GF-D8 (cell line): ENCODE measurements around the gene SCUBE1.

Experiments
- DNase-seq: peaks from one replicate; lab custom pipeline; 2025; lab: John Stamatoyannopoulos, UW

Gene SCUBE1

GRCh38 chr22:43343262-43343669 lies at the start of gene SCUBE1:
SCUBE1 (minus strand) TSS chr22:43343372; CDS start chr22:43343261, 111 bp downstream.
- DNase-seq: no peak

GRCh38 chr22:43392385-43392989 lies 49.3 kb upstream of the SCUBE1 start:
- no peak for DNase-seq

DNA sequence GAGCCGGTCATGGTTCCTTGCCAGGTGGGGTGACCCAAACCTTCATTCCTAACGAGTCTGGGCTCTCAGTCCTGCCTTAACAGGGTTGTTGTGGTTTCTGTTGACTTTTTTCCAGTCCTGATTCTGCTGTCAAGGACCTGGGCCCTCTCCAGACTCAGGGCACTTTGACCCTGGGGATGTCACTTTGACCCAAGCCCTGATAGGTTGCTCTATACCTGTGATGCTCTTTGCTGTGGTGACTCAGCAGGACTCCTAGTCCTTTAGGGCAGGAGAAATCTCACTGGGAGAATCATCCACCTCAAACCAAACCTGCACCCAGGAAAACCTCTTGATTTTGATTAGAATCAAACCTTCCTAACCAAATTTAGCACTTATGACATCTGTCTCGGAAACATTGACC lies 48.1 kb upstream of the SCUBE1 start:
- no peak for DNase-seq

DNA sequence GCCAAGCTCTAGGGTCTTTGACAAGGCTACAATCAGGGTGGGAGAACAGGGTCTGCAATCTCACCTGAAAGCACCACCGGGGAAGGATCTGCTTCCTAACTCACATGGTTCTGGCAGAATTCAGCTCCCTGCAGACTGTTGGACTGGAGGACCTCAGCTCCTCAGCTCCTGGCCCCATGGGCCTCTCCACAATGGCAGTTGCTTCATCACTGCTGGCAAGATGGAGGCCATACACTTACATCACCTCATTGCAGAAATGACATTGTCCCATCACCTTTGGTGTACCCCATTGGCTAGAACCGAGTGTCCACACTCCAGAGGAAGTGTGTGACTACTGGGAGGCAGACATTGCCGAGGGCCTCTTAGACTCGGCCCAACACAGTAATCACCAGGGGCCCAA lies 47.7 kb upstream of the SCUBE1 start:
- DNase-seq: no peak

- no peak for DNase-seq
These were observed 47.0 kb upstream of the SCUBE1 start for GRCh38 chr22:43390166-43390565.

DNA sequence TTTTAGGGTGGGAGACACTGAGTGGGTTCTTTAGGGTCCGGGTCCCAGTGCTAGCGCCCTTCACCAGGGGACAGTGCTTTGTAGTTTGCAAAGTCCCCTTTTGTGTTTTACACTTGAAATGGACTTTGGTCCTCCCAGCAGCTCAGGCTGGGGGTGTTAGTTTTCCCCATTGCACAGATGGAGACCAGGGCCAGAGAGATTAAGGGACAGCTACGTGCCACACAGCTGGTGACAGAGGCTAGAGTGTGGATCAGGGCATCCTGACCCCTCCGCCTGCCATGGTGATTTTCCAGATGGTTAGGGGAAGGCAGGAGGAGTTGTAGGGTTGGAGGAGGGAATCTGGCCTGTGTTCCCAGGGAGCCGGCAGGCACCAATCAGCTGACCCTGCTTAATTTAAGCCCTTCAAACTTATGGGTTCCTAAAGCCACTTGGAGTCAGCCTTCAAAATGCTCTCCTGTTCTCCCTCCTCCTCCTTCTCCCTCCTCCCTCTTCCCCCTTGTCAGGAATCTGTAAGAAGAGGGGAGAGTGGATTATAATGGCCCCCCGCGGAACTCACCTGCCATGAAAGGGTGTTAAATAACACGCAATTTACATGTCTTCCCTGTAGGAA lies 46.2 kb upstream of the SCUBE1 start:
- no peak for DNase-seq

DNA sequence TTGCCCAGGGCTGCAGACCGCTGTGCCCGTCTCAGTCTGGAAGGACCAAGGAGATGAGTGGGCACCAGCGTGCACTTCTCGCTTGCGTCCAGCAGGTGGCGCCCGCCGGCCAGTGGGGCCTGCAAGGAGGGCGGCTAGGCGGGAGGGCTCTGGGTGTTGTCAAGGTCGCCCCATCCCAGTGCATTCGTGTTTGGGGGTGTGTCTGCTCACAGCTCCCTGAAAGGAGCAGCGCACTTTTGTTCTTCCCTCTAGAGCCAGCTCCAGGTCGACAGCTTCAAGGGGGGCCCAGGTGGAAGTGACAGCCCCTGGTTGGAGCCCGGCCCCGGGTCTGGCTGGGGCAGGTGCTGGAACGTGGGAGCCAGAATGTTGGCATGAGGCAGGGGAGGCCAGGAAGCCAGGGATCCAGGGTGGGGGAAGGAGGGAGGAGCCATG lies 45.3 kb upstream of the SCUBE1 start:
- DNase-seq: no peak

- no peak for DNase-seq
These were observed 44.6 kb upstream of the SCUBE1 start for GRCh38 chr22:43387815-43388214.

GRCh38 chr22:43385770-43386641 lies 42.8 kb upstream of the SCUBE1 start:
- DNase-seq: peak; percentile 51

DNA sequence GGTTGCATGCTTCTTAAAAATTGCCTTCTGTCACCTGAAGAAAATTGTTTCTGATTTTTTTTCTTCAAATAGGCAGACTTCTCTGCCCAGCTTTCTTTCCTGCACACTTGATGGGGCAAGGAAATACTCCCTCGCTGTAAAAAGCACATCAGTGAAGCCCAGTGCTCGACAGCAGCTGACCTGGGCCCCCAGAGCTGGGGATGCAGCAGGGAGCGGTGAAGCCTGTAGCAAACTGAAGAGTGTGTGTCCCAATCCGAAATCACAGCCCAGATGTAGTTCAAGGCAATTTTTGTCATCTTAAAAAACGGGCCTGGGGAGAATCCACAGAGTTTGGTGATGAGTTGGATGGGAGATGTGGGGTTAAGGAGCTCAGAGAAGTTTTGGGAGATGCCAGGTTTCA lies 41.7 kb upstream of the SCUBE1 start:
- no peak for DNase-seq

GRCh38 chr22:43381693-43382092 lies 38.5 kb upstream of the SCUBE1 start:
- peak; percentile 88 for DNase-seq

DNA sequence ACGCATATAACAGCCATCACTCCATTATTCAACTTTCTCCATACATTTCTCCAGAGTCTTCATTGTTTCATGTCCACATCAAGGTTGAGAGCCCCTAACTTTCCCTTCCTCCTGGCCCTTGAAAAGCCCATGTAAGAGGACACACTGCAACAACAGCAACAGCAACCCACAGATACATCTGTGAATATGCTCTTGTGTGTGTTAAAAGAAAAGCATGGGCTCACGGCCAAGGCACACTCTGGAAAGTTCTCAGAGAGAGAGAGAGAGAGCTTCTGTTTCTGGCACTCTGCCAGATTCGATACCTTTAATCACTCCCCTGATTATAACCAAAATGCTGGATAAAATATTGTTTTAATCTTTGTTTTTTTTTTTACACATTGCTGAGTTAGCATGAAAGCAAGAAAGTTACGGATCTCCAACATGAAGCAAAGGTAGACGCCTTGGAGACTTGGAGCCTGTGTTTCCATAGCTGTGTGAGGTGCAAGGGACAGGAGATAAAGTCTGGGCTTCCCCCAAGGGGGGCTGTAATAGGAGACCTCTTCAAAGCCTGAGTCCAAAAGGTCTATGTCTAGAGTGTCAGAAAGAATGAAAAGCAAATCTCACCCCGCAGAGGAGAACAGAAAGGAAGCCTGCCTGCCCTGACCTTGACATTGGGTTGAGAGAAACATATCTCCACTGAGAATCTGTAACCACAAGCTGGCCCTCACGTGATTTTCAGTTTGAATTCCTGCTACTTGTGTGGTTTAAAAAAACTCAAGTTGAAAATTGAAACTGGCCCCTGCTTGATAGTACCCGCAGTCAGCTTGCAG lies 34.9 kb upstream of the SCUBE1 start:
- DNase-seq: peak; percentile 65

- DNase-seq: no peak
These were observed 34.4 kb upstream of the SCUBE1 start for GRCh38 chr22:43377548-43377895.

DNA sequence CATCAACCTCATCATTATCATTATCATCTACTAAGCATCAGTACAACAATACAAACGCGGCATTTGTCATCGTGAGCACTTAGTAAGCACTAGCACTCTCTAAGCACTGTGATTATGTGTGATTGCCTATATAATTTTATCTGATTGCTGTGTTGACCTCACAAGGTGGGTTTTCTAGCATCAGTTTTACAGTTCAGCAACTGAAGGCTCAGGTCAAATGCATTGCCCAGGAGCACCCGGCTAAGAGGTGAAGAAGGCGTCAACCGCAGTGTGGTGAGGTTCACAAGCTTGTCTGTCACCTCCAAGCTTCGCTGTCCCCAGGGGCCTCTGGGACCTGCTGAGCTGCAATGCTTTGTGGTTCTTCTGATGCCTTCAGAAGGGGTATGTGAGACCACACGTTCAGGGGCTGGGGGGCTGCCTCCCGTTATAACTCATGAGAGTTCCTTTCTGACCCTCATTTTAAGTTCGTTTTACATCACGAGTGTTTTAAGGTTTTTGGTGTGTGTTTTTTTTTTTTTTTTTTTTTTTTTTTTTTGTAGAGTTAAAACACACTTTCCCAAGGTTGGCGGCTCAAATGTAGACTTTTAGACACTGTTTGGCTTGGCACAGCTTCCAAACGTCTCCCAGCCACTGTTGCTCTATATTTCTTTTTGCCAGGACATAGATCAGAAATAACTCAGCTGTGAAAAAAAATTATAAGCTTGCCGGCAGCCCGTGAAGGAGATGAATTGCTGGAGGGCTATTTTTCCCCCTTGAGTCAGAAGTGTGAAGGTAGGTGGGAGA lies 33.8 kb upstream of the SCUBE1 start:
- DNase-seq: no peak

DNA sequence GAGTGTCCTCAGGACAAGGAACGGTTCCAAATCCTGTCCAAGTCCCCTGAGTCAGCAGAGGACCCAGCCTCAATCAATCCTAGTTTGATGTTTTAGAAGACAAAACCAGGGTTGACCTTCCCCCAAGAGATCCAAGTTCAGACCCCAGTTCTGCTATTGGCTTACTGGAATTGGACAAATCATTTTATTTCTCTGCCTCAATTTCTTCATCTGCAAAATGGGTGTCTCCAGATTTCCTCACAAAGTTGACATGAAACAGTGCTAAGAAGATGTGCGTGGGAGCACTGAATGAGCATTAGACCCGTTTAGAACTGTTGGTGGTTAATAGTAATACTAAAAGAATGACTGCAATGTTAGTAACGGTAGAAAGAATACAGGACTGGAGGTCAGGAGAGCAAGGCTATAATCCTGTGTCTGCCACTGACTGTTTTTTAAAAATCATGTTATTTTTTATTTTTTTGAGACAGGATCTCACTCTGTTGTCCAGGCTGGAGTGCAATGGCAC lies 32.8 kb upstream of the SCUBE1 start:
- no peak for DNase-seq

DNA sequence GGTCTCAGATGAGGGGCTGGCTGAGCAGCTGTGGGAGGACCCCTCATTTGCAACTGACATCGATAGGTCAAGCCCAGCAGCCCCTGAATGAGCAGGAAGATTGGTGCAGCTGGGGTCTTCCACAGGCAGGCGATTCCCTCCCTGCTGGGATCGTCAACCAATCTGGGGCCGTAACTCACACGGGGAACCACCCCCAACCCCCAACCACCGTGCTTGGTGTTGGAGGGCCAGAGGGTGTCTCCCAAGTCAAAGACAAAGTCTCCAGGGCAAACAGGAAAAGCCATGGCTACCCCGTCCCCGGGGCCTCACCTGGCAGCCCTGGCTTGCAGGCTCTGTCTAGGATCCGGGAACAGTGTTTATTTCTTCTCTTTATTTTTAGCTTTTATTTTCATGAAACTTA lies 26.9 kb upstream of the SCUBE1 start:
- DNase-seq: no peak

GRCh38 chr22:43365715-43366440 lies 22.7 kb upstream of the SCUBE1 start:
- no peak for DNase-seq

- DNase-seq: no peak
These were observed 20.9 kb upstream of the SCUBE1 start for GRCh38 chr22:43364169-43364435.

DNA sequence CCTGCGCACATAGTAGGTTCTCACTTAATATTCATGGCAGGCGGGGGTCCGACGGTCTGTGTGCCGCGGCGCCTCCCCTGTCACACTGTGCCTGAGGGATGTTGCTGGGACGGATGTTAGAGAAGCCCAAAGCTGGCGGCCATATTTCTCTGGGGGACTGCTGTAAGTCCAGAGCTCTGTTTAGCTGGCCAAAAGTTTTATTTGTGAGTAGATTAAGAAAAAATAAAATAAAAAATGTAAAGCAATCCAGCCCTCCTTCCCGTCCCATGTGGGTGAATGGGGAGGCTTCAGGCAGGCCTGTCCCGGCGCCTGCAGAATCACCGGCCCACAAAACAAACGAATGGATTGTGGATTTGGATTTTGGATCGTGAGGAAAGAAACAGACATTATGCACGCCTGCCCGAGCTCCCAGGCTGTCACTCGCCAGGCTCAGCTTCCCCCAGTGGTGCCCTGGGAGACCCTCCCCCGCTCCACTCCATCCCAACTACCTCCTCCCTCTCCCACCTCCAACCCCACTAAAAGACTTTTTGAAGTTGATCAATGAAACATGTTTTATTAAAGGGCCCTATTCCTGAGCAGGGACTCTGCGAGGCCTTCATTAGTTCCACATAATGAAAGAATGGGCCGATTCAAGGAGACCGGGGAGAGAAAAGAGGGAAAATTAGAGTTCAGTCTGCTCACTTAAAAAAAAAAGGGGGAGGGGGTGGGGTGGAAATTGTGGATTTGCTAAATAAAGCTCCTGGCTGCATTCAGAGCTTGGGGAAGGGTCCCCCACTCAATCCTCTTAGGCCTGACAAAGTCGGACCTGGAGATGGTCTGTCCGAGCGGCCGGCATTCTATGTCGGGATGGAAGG lies 20.4 kb upstream of the SCUBE1 start:
- DNase-seq: no peak

- DNase-seq: no peak
These were observed 17.4 kb upstream of the SCUBE1 start for GRCh38 chr22:43360576-43360975.
